Measurements from ENCODE around the gene CTNNA2. TPM values are rescaled to one million over a fixed set of nuclear protein-coding genes. Genes with fewer than 3 reads are reported as not detected.

Gene CTNNA2
- total and polyA plus RNA-seq, 7 donors: 0.03 to 0.36 (median 0.17) TPM; not detected in 4

- DNase-seq: no peak
- Histone ChIP-seq H3K27me3 (ENCODE audit: insufficient read depth in 3 of 3, low read length in 2 of 3) (no peaks in the 10 kb centered on the region), H3K27ac (no peak overlapping the region), H3K9me3 (no peaks in the 10 kb centered on the region), H3K4me3 (no peak overlapping the region), H3K4me1 (no peaks in the 10 kb centered on the region), H3K36me3 (ENCODE audit: insufficient read depth in 1 of 2, low read depth in 1 of 2) (no peaks in the 10 kb centered on the region)
- intact Hi-C loops (cut with DNase I): no loop called here
- WGBS, 3 donors: 66 to 78% (median 73%) methylated on average over 4 of the region's 4 CpGs
- TF ChIP-seq, protein P1, sequence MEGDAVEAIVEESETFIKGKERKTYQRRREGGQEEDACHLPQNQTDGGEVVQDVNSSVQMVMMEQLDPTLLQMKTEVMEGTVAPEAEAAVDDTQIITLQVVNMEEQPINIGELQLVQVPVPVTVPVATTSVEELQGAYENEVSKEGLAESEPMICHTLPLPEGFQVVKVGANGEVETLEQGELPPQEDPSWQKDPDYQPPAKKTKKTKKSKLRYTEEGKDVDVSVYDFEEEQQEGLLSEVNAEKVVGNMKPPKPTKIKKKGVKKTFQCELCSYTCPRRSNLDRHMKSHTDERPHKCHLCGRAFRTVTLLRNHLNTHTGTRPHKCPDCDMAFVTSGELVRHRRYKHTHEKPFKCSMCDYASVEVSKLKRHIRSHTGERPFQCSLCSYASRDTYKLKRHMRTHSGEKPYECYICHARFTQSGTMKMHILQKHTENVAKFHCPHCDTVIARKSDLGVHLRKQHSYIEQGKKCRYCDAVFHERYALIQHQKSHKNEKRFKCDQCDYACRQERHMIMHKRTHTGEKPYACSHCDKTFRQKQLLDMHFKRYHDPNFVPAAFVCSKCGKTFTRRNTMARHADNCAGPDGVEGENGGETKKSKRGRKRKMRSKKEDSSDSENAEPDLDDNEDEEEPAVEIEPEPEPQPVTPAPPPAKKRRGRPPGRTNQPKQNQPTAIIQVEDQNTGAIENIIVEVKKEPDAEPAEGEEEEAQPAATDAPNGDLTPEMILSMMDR (IDR thresholded peaks at IDR 0.05): no peak
- no peak for ATAC-seq
Observed at GRCh38 chr2:79666430-79666829, 153.6 kb downstream of the CTNNA2 start.

- ATAC-seq: no peak
- TF ChIP-seq, protein P1 (IDR thresholded peaks at IDR 0.05): no peak
- H3K9me3 ChIP-seq: no peaks in the 10 kb centered on the region
- H3K27me3 ChIP-seq (ENCODE audit: insufficient read depth in 3 of 3, low read length in 2 of 3): no peaks in the 10 kb centered on the region
- no peak overlapping the region for H3K4me3 ChIP-seq
- no peaks in the 10 kb centered on the region for H3K36me3 ChIP-seq (ENCODE audit: insufficient read depth in 1 of 2, low read depth in 1 of 2)
- no peak overlapping the region for H3K27ac ChIP-seq
- DNase-seq: peak in 1 of 2 donors; percentile 28
- WGBS, 3 donors: 76 to 86% (median 81%) methylated on average over 5 of the region's 5 CpGs
- no peaks in the 10 kb centered on the region for H3K4me1 ChIP-seq
- intact Hi-C loops (cut with DNase I): no loop called here
Observed at GRCh38 chr2:79669714-79670113, 156.9 kb downstream of the CTNNA2 start.

GRCh38 chr2:79670198-79670597 lies 157.3 kb downstream of the CTNNA2 start:
- WGBS, 3 donors: 71 to 83% (median 73%) methylated on average over 11 of the region's 11 CpGs

GRCh38 chr2:79686884-79687283 lies 174.0 kb downstream of the CTNNA2 start:
- H3K27me3 ChIP-seq (ENCODE audit: insufficient read depth in 3 of 3, low read length in 2 of 3): no peaks in the 10 kb centered on the region
- TF ChIP-seq, protein P1 (IDR thresholded peaks at IDR 0.05): no peak
- DNase-seq (no peak), ATAC-seq (no peak)
- H3K9me3 ChIP-seq: no peaks in the 10 kb centered on the region
- H3K36me3 ChIP-seq (ENCODE audit: insufficient read depth in 1 of 2, low read depth in 1 of 2): no peaks in the 10 kb centered on the region
- no peak overlapping the region for H3K4me3 ChIP-seq
- H3K4me1 ChIP-seq: no peaks in the 10 kb centered on the region
- intact Hi-C loops (cut with DNase I): no loop called here
- WGBS, 3 donors: 84 to 97% (median 91%) methylated on average over 1 of the region's 1 CpG
- H3K27ac ChIP-seq: no peak overlapping the region

More at GRCh38 chr2:79670198-79670597, 157.3 kb downstream of the CTNNA2 start:
- DNase-seq: no peak
- TF ChIP-seq, protein P1 (IDR thresholded peaks at IDR 0.05): no peak
- intact Hi-C loops (cut with DNase I): no loop called here
- ATAC-seq: no peak
- H3K27ac ChIP-seq: no peak overlapping the region
- H3K4me3 ChIP-seq: no peak overlapping the region
- H3K27me3 ChIP-seq (ENCODE audit: insufficient read depth in 3 of 3, low read length in 2 of 3): no peaks in the 10 kb centered on the region
- H3K36me3 ChIP-seq (ENCODE audit: insufficient read depth in 1 of 2, low read depth in 1 of 2): no peaks in the 10 kb centered on the region
- H3K9me3 ChIP-seq: no peaks in the 10 kb centered on the region
- H3K4me1 ChIP-seq: no peaks in the 10 kb centered on the region

DNA sequence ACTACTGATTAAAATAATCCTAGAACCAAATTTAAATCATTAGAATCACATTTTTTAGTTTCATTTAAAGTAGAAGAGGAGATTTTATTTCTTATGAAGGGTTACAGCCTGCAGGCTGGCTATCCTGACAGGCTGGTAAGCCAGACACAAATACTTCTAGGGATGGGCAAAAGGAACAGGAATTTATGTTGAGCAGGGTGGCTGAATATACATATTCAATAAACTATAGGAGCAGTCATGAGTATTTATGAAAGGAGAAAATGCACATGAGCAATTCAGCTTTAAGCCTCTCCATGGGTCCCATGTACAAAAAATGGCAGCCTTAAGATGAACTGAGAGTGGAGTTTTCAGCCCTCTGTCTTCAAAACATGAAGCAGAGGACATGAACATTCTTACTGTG lies 182.4 kb downstream of the CTNNA2 start:
- Histone ChIP-seq H3K4me3 (no peak overlapping the region), H3K4me1 (no peaks in the 10 kb centered on the region), H3K27me3 (ENCODE audit: insufficient read depth in 3 of 3, low read length in 2 of 3) (no peaks in the 10 kb centered on the region), H3K27ac (no peak overlapping the region), H3K9me3 (no peaks in the 10 kb centered on the region), H3K36me3 (ENCODE audit: insufficient read depth in 1 of 2, low read depth in 1 of 2) (no peaks in the 10 kb centered on the region)
- TF ChIP-seq, protein P1 (IDR thresholded peaks at IDR 0.05): no peak
- no peak for ATAC-seq
- DNase-seq: no peak
- intact Hi-C loops (cut with DNase I): no loop called here
